HG02840 (cell line): Measurements from ENCODE around the gene LYRM1.
A peak's percentile ranks its signal among the peaks of the same experiment; 100 is the strongest.

Source experiments
- ATAC-seq: cut with Tn5 transposase; IDR thresholded peaks from one replicate; pipeline ENCODE4 v1.9.1; 2021; ENCODE audit warnings: mild to moderate bottlenecking, moderate library complexity, moderate number of reproducible peaks; ENCODE audit not compliant: unreplicated experiment, low FRiP score

LYRM1 gene

DNA sequence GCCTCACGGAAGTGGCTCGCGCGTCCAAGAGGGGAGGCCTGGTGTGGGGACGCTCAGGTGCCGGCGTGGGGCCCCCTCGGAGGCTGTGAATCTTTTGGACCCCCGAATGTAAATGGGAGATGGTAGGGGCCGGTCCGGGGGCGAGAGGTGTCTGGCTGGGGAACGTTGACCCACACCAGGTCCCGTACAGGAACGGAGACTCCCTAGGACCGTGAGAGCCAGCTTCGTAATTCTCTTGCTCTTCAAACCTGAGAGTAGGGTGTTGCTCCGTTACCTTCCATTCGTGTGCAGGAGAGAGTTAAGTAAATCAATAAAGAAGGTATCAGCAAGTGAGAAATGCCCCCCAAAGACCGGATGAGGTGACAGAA, 481 bp downstream of the LYRM1 start:
- peak; percentile 5 for ATAC-seq

GRCh38 chr16:20901436-20902112, 1.0 kb downstream of the LYRM1 start:
- ATAC-seq, result no peak

DNA sequence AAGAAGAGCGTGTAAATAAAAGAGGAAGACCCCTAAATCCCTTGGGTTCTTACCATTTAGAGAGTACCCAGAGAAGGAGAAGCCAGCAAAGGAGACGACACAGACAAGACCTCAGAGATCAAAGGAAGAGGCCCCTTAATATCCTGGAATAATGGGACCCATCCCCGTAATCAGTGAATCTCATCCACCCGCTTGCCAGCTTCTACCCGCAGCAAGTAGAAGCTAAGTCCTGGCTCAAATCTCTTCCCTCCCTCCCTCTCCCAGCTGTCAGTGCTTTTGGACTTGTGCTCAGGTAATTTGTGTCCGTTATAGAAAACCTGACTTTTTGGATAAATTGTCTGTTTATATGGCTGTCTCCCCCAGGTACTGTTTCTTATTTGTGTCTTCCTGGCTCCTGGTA, 1.9 kb downstream of the LYRM1 start:
- no peak for ATAC-seq

DNA sequence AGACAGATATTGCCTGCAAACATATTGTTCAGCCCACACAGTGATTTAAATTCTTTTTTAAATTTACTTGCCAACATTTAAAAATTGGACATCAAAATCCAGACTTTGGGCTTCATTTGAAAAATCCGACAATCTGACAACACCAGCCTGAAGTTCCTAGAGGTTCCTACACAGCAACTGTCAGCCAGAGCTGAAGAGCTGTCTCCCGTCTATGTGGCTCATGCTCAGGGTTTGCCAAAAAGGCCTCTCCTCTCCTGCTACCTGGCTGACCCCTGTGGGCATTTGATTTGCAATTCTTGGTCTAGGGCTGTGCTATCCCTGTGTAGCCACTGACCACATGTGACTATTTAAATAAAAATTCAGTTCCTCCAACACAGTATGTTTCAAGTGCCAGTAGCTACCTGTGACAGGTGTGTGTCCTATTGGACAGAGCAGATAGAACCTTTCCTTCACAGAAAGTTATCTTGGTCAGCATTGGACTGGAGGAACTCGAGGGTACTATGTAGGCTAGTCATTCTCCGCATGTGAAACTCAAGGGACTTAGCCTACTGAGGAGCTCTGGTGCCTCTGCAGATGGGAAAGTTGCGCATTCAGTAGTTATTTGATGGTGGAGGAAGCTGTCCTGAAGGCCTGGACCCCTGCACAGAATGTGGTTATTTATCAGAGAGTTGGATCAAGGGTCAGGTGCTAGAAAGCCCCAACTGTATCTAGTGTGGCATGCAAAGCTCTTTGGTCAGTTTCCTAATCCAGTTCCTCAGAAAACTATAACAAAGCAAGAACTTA, 2.7 kb downstream of the LYRM1 start:
- ATAC-seq, result no peak

- ATAC-seq, result no peak
Measured at GRCh38 chr16:20903899-20904506, 3.4 kb downstream of the LYRM1 start.

GRCh38 chr16:20904507-20905081, 4.0 kb downstream of the LYRM1 start:
- ATAC-seq, result no peak

DNA sequence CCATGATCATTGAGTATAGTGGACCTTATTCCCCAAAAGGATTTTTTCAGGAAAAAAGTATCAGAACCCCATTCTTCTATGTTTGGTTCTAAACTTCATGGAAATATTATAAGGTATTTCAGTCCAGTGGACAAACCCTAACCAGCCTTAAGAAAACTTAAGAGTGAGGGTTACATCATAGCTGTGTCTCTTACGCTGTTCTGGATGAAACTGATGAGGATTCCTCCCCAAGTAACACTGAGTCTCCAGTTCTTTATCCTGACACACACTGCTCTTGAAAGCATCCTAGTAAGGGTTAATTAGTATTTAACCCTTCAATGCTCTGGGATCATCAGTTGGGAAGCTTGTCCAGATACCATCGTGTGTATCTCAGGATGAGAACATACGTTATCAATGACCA, 5.0 kb downstream of the LYRM1 start:
- ATAC-seq, result no peak

GRCh38 chr16:20906341-20907255, 6.0 kb downstream of the LYRM1 start:
- ATAC-seq, result no peak

- ATAC-seq, result no peak
Measured at GRCh38 chr16:20910781-20911321, 10.3 kb downstream of the LYRM1 start.

GRCh38 chr16:20911361-20911760, 10.8 kb downstream of the LYRM1 start:
- no peak for ATAC-seq

- no peak for ATAC-seq
Measured at GRCh38 chr16:20916289-20916688, 15.7 kb downstream of the LYRM1 start.

DNA sequence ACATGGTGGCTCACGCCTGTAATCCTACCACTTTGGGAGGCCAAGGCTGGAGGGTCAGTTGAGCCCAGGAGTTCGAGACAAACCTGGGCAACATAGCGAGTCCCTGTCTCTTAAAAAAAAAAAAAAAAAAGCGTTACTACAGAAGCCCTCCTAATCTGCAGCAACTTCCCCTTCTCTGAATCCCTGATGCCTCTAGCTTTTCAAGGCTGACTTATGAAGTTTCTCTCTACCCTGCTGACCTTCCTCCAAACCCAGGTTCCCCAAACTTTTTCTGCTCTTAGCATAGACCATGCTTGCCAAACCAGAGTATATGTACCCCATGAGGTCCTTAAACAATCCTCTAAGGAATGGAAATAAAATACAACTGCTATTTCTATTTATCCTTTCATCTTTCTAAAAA, 16.4 kb downstream of the LYRM1 start:
- no peak for ATAC-seq

DNA sequence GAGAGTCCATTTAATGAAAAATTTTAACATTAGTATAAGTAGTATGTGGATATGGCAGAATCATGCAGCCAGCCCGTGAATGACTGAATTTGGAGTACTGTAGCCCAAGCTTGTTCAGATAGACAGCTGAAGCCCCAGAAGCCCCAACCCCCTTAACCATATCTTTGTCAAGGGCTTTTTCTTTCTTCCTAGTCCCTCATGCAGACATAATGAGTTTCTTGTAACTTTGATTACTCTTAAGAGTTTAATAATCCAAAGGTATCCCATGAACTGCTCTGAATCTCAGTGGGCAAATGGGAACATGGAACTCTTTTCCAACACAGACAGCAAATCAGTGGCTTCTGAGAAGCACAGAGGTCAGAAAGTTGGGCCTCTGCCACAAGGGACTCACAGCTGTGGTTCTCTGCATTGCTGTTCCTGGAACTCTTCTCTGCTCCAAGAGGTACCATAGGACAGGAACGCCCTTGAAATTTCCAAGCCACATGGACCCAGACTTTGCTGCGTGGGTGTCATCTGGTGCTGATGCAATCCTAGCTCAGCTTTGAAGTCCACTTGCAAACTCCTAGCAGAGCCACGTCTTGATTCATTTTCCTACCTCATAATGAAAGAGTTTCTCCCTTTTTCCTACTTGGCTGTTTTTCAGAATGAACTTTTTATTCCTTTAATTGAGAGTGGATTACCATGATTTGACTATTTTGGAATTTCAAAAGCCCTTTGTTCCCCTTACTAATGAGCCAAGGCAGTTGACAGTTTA, 18.1 kb downstream of the LYRM1 start:
- ATAC-seq, result no peak

DNA sequence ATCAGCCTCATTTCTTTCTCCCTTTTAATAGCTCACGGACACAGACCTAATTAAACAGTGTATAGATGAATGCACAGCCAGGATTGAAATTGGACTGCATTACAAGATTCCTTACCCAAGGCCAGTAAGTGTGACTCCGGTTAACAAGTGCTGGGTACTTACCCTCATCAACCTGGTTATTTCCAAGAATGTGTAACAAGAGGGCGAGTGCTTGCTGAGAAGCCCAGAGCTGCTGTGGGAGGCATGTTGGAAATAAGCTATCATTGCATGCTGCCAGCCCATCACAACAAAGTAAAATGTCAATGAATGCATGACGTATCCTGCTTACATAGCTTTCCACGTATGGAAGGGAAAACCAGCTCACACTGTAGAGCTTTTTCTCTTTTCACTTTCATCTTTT, 19.5 kb downstream of the LYRM1 start:
- no peak for ATAC-seq

GRCh38 chr16:20920799-20921198, 20.2 kb downstream of the LYRM1 start:
- ATAC-seq, result no peak

GRCh38 chr16:20923876-20924275, 23.3 kb downstream of the LYRM1 start:
- ATAC-seq, result no peak

DNA sequence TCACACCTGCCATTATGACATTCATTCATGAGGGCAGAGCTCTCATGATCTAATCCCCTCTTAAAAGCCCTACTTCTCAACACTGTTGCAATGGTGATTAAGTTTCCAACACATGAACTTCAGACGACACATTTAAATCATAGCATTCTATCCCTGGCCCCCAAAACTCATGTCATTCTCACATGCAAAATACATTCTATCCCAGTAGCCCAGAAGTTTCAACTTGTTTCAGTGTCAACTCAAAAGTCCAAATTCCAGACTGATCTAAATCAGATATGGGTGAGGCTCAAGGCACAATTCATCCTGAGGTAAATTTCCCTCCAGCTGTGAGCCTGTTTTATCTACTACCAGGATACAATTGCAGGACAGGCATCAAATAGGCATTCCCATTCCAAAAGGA, 25.2 kb downstream of the LYRM1 start:
- no peak for ATAC-seq

DNA sequence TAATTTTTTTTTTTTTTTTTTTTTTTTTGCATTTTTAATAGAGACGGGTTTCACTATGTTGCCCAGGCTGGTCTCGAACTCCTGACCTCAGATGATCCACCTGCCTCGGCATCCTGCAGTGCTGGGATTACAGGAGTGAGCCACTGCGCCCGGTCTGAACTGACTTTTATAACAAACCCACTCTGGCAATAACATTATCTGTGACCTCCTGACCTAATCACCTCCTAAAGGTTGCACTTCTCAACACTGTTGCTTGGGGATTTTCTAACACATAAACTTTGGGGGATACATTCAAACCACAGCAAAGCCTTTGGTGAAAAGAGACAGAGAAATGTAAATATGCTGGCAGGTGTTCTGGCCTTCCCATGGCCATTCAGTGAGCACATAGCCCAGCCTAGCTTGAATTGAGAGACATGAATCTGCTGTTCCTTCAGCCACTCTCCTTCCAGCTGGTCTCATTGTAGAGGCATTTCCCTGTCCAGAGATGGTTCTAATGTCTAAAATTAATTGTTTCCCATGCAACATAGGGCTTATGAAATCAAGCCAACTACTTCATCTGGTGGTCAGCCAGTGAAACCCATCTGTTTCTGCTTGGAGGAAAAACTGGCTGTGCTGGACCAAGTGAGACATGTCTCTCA, 28.3 kb downstream of the LYRM1 start:
- ATAC-seq, result no peak
